Measurements from ENCODE around the gene HS1BP3. TPM values are rescaled to one million over a fixed set of nuclear protein-coding genes. Genes with fewer than 3 reads are reported as not detected.

Gene HS1BP3
- polyA plus RNA-seq, 1 experiment = 14.2 TPM

GRCh38 chr2:20588918-20589871, 61.7 kb downstream of the HS1BP3 start:
- CTCF ChIA-PET = interaction anchor here (0.5 to 1.3 kb wide), 3 partner anchors 9 to 55 kb away, joined by 3 to 4 read pairs (median 4); no protein-coding TSS in a partner anchor
- no peak for TF ChIP-seq CTCF (IDR thresholded peaks at IDR 0.05; ENCODE audit: low read depth, low read length)
- POLR2A ChIA-PET = interaction anchor here (3.8 kb wide), 1 partner anchor 142 kb away, joined by 20 read pairs; the partner anchor contains the start of gene RHOB

GRCh38 chr2:20585710-20586594, 64.9 kb downstream of the HS1BP3 start:
- CTCF ChIA-PET = interaction anchor here (0.5 to 1.5 kb wide), 6 partner anchors 14 to 175 kb away, joined by 3 to 6 read pairs (median 4); no protein-coding TSS in a partner anchor
- no peak overlapping the region for H3K4me3 ChIP-seq (ENCODE audit: low read depth, low read length)
- peaks cover 10% of the 10 kb centered on the region for H3K9me3 ChIP-seq (ENCODE audit: control insufficient read depth, insufficient read depth, low read length)
- no peak overlapping the region for H3K27ac ChIP-seq (ENCODE audit: low read depth, low read length)
- TF ChIP-seq CTCF (IDR thresholded peaks at IDR 0.05; ENCODE audit: low read depth, low read length) = no peak
- POLR2A ChIA-PET = interaction anchor here (2.0 kb wide), 1 partner anchor 32 kb away, joined by 7 read pairs; no protein-coding TSS in a partner anchor
- no peak for DNase-seq (ENCODE audit: low read depth, low spot score)
- no peaks in the 10 kb centered on the region for H3K27me3 ChIP-seq (ENCODE audit: control insufficient read depth, insufficient read depth, low read length)

More at GRCh38 chr2:20588918-20589871, 61.7 kb downstream of the HS1BP3 start:
- Histone ChIP-seq H3K9me3 (ENCODE audit: control insufficient read depth, insufficient read depth, low read length) (no peaks in the 10 kb centered on the region; the same call in 1 of the 2 replicates), H3K27ac (ENCODE audit: low read depth, low read length) (no peak overlapping the region), H3K4me3 (ENCODE audit: low read depth, low read length) (no peak overlapping the region), H3K27me3 (ENCODE audit: control insufficient read depth, insufficient read depth, low read length) (no peaks in the 10 kb centered on the region)
- DNase-seq (ENCODE audit: low read depth, low spot score) = no peak

- H3K4me3 ChIP-seq (ENCODE audit: low read depth, low read length) = no peak overlapping the region
- CTCF ChIA-PET = interaction anchor here (0.9 to 1.5 kb wide), 4 partner anchors 14 to 141 kb away, joined by 3 to 6 read pairs (median 4); no protein-coding TSS in a partner anchor
- H3K27ac ChIP-seq (ENCODE audit: low read depth, low read length) = no peak overlapping the region
- no peak for TF ChIP-seq CTCF (IDR thresholded peaks at IDR 0.05; ENCODE audit: low read depth, low read length)
- POLR2A ChIA-PET = interaction anchor here (1.1 to 3.4 kb wide), 4 partner anchors 24 to 137 kb away, joined by 3 to 48 read pairs (median 5); partner anchors contain the start of gene RHOB
- no peaks in the 10 kb centered on the region for H3K27me3 ChIP-seq (ENCODE audit: control insufficient read depth, insufficient read depth, low read length)
- DNase-seq (ENCODE audit: low read depth, low spot score) = no peak
- peaks cover 14% of the 10 kb centered on the region for H3K9me3 ChIP-seq (ENCODE audit: control insufficient read depth, insufficient read depth, low read length)
These were observed 65.6 kb downstream of the HS1BP3 start for GRCh38 chr2:20585359-20585709.

GRCh38 chr2:20584399-20585358, 66.2 kb downstream of the HS1BP3 start:
- TF ChIP-seq CTCF (IDR thresholded peaks at IDR 0.05; ENCODE audit: low read depth, low read length) = no peak
- Histone ChIP-seq H3K27ac (ENCODE audit: low read depth, low read length) (peak overlapping the region; percentile 93), H3K27me3 (ENCODE audit: control insufficient read depth, insufficient read depth, low read length) (no peaks in the 10 kb centered on the region), H3K4me3 (ENCODE audit: low read depth, low read length) (peak overlapping the region; percentile 29), H3K9me3 (ENCODE audit: control insufficient read depth, insufficient read depth, low read length) (peaks cover 14% of the 10 kb centered on the region)
- ChIA-PET POLR2A (interaction anchor here (0.5 to 3.4 kb wide), 6 partner anchors 9 to 136 kb away, joined by 3 to 48 read pairs (median 3); partner anchors contain the start of gene RHOB), CTCF (interaction anchor here (0.9 to 1.5 kb wide), 4 partner anchors 15 to 140 kb away, joined by 3 to 6 read pairs (median 4); no protein-coding TSS in a partner anchor)
- peak; percentile 98 for DNase-seq (ENCODE audit: low read depth, low spot score)
